OCI-LY1 (cell line): ENCODE results near the gene MRPS6.

ENCODE experiments used
- EZH2 ChIP-seq: fragments of 200-600 bp; sonication (generic), shearing (Covaris generic); IDR thresholded peaks from 2 replicates; pipeline ENCODE4 v1.8.0; 2017; ENCODE audit warnings: borderline replicate concordance, mixed run types, mild to moderate bottlenecking, antibody characterized with exemption, low read length, moderate library complexity, mixed read lengths
- TF ChIP-seq, protein P1 (sequence below): fragments of 200-600 bp; sonication (generic), shearing (Covaris generic); IDR thresholded peaks from 2 replicates; pipeline ENCODE4 v1.5.1; 2017; ENCODE audit warnings: mild to moderate bottlenecking, antibody characterized with exemption, low read length, moderate library complexity, mixed read lengths

DNA sequence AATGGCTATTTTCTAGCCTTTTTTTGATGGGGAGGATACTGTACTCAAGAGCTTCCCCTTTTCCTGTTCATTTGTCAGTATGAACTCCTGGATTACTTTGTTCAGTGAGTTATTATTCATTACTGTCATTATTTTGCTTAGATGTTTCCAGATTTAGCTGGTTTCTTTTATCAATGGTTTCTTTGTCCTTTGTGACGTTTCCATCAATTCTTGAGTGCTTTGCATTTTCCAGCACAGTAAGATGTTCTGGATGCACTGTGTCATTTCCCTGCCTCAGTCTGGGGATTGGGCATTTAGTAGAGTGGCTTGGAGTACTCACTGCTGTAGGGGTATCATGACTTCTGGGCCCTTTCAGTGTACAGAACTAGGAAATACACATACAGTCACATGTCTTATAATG lies 34.2 kb downstream of the MRPS6 start:
- TF ChIP-seq, protein P1, sequence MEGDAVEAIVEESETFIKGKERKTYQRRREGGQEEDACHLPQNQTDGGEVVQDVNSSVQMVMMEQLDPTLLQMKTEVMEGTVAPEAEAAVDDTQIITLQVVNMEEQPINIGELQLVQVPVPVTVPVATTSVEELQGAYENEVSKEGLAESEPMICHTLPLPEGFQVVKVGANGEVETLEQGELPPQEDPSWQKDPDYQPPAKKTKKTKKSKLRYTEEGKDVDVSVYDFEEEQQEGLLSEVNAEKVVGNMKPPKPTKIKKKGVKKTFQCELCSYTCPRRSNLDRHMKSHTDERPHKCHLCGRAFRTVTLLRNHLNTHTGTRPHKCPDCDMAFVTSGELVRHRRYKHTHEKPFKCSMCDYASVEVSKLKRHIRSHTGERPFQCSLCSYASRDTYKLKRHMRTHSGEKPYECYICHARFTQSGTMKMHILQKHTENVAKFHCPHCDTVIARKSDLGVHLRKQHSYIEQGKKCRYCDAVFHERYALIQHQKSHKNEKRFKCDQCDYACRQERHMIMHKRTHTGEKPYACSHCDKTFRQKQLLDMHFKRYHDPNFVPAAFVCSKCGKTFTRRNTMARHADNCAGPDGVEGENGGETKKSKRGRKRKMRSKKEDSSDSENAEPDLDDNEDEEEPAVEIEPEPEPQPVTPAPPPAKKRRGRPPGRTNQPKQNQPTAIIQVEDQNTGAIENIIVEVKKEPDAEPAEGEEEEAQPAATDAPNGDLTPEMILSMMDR: no peak
- TF ChIP-seq EZH2: no peak
